Right hindlimb (tissue), 1 donor: ENCODE measurements around the gene C3orf62.
A peak's percentile ranks its signal among the peaks of the same experiment; 100 is the strongest.
"Not testable (repeated sequence)": the region's sequence is repeated elsewhere in the genome, so short reads cannot be mapped to it uniquely, and the experiment has no call there.

ENCODE experiments used
- DNase-seq: peaks from one replicate; pipeline ENCODE4 v3.0.0-alpha.2; 2018

C3orf62 gene

DNA sequence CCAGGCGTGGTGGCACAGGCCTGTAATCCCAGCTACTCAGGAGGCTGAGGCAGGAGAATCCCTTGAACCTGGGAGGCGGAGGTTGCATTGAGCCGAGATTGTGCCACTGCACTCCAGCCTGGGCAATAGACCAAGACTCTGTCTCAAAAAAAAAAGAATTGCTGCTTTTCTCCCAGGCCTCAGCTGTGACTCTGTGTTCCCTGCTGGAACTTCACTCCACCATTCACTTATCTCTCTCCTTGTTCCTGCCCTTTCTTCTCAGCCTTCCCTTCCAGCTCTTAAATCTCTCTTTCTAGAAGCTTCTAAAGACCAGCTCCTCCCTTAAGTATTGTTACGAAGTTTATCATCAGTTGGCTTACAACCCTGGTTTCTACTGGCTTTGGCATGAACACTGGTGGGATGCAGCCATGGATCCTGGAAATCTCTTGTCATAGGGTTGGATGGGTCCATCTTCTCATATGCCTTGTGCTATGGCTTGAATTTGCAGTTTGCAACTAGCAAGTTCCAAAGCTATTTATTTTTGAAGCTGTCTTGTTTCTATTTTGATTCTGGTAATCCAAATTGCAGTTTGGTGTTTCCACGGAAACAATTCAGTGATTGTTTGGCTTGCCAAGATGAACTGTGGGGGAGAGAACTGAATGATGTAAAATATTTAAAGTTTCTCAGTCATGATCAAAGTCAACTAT, 10.5 kb downstream of the C3orf62 start:
- DNase-seq: peak; percentile 47

DNA sequence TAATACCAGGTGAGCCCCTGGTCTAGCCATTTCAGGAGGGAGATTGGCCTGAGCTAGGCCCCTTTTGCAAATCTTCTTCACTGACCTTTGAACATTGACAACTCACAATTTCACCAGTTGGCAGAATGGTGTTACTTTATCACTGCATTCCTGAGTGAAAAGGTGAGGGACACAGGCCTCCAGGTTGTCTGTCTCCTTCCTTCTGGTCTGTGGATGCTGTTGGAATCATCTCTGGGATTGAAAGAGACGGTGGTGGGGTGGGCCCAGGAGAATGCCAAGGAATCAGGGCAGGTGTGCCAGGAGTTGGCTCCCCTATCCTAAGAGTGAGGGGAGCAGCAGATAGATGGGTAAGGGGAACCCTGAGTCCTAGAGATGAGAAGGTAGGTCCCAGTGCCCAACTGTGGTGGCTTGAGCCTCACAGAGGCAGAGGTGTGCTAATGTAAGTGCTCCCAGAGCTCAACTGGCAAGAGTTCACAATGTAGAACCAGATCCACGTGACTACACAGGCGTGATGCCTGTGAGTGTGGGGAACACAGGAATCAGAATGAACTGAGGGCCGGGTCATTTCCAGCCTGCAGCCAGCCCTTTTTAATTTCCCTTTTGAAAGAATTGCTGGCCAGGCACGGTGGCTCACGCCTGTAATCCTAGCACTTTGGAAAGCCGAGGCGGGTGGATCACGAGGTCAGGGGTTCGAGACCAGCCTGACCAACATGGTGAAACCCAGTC, 11.2 kb downstream of the C3orf62 start:
- no peak for DNase-seq

DNA sequence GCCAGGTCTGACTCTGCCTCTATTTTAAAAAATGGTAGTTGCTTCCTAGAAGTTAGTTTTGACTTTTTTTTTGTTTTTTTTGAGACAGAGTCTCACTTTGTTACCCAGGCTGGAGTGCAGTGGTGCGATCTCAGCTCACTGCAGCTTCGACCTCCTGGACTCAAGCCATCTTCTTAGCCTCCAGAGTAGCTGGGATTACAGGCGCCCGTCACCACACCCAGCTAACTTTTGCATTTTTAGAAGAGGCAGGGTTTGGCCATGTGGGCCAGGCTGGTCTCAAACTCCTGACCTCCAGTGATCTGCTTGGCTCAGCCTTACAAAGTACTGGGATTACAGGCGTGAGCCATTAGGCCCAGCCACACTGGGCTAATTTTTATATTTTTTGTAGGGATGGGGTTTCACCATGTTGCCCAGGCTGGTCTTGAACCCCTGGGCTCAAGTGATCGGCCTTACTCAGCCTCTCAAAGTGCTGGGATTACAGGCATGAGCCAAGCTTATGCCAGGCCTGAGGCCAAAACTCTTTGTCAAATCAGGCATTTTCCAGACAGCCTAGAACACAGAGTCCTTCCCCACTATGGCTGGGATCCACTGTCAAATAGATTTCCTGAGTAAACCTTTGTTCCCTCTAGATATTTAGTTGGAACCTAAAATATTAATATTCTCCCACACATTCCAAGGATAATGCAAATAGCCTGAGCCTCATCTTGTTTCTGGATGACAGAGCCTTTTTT, 13.7 kb downstream of the C3orf62 start:
- no peak for DNase-seq

DNA sequence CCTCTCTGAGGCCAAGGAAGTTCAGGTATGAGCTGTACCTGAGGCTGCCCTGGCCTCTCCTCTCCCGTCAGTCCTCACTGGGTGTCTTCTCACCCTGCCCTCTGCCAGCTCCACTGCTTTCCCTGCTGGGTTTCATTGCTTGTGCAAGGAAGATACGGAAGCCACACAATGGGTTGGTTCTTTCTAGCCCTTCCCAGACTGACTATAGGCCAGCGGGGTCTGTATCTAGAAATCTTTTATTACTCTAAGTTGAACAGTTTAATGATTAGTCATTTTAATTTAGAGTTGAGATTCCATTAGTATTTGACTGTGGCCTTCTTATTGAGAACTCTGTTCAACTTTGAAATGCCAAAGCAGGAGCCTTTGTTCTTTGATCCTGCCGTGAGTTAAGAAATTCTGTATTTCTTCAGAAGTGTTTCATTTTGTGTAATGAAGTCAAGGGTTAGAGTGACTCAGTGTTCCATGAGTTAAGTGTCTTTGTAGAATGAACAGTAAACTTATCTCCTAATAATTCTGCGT, 16.2 kb downstream of the C3orf62 start:
- DNase-seq: no peak

DNA sequence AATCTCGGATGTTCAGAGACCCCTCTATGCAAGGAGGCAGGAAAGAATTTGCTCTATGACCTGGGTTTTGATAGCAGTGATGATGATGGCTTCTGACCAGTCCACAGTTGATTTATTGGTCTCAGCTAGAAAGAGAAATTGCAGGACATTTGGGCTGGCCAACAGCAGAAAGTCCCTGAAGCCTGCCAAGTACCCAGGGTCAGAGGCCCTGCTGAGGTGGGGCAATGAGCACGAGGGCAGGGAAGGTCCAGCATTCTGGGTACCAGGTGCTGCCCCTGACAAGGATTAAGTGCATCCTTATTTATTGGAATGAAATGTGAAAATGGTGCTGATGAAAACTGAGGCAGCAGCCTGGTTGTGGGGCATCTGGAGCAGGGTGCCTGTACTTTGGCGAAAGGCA, 19.8 kb downstream of the C3orf62 start:
- DNase-seq: no peak

DNA sequence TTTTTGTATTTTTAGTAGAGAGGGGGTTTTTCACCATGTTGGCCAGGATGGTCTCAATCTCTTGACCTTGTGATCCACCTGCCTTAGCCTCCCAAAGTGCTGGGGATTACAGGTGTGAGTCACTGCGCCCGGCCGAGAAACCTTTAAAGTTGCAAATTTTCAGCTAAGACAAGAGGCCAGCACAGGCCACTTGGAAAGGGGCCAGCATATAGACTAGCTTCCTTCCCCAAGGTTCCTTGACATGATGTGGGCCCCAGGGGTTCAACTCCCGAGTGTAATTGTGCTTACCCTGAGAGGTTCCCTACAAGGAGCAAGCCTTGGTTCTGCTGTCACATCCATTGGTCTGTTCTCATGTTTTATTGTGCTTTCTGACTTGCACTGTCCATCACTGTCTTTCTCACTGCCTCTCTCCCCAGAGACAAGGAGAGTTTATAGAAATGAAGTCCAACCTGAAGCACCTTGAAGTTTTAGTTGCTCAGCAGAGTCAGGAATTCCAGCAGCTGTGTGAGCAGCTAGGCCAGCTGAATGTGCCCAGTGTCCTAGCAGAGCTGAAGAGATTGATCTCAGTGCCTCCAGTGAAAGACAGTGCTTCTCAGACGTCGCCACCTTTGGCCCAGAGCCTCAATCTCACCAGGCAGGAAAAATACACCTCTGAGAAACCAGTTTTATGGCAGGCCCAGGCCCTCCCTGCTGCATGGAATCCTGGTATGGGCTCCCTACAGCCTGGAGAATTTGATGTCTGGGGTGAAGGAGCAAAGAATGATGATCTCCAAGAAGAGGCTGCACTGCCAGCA, 21.1 kb downstream of the C3orf62 start:
- DNase-seq: no peak

DNA sequence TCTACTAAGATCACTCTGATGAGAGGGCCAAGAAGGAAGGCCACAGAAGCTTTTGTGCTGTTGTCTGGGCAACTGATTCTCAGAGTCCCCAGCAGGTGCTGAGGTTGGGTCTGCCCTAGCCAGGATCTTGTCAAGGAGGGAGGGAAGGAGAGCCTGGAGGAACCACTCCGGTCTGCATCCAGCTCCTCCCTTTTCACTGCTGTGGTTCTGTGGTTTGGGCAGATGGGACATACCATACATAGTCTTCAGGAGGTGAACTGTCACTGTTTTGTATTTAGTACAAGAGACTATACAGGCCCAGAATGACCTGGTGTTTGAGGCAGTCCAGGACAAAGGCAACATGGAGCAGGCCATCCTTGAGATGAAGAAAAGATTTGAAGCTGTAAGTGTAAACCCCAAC, 21.9 kb downstream of the C3orf62 start:
- DNase-seq: no peak

DNA sequence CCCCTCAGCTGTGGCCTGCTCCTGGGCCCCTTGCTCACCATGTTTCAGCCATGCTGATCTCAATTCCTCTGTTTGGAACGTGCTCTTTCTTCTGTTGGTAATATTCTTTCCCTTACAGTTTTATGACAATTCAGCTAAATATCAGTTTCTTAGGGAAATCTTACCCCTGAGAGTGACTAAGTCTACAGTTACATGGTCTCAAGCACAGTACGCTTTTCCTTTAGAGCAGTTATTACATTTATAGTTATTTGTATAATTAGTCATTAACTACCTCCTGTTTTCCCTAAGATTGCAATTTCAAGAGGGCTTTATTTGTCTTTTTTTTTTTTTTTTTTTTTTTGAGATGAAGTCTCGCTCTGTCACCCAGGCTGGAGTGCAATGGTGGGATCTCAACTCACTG, 23.5 kb downstream of the C3orf62 start:
- no peak for DNase-seq

DNA sequence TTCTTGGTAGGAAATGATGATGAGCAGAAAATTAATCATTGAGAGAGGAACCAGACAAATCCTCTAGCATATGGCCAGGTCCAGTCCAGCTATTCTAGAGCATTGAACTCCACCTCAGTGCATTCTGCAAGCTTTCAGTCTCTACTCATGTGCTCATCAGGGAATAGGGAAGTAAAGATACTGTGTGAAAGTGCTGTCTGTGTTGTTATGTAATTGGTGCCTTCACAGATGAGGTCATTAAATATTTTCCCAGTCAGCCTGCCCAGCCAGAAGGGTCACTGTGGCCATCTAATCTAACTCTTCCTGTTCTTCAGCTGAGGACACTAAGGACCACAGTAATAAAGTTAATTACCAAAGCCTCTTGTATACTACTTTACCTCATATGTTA, 28.2 kb downstream of the C3orf62 start:
- DNase-seq: no peak

DNA sequence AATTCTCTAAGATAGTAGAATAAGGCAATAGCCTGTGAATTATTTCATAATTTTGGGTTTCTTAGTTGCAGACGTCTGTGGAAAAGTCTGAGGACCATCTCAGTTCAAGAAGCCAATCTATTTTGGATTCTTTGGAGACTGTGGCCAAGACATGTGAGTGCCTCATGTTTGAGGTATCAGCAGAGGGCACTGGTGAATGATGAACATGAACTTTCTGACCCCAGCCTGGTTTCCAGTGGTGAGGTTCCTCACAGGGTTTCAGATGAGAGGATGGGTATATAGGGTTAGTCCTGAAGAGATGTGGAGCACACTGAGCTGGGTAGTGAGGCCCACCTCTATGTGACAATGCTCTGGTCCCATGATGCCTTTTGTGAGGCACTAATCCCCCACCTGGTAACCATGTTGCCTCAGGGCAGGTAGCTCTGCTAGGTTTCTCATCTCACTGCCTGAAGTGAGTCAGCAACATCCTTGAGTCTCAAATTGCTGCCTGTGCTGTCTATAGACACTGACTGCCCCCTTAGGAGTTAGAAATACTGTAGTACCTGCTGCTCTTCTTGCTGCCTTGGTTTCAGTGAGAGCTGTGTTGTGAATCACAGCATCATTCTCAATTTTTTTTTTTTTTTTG, 32.3 kb downstream of the C3orf62 start:
- no peak for DNase-seq

DNA sequence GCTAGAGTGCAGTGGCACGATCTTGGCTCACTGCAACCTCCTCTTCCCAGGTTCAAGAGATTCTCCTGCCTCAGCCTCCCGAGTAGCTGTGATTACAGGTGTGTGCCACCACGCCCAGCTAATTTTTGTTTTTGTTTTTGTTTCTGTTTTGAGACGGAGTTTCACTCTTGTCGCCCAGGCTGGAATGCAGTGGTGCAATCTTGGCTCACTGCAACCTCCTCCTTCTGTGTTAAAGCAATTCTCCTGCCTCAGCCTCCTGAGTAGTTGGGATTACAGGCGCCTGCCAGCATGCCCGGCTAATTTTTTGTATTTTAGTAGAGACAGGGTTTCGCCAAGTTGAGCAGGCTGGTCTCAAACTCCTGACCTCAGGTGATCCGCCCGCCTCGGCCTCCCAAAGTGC, 36.9 kb downstream of the C3orf62 start:
- DNase-seq: not testable (repeated sequence)

DNA sequence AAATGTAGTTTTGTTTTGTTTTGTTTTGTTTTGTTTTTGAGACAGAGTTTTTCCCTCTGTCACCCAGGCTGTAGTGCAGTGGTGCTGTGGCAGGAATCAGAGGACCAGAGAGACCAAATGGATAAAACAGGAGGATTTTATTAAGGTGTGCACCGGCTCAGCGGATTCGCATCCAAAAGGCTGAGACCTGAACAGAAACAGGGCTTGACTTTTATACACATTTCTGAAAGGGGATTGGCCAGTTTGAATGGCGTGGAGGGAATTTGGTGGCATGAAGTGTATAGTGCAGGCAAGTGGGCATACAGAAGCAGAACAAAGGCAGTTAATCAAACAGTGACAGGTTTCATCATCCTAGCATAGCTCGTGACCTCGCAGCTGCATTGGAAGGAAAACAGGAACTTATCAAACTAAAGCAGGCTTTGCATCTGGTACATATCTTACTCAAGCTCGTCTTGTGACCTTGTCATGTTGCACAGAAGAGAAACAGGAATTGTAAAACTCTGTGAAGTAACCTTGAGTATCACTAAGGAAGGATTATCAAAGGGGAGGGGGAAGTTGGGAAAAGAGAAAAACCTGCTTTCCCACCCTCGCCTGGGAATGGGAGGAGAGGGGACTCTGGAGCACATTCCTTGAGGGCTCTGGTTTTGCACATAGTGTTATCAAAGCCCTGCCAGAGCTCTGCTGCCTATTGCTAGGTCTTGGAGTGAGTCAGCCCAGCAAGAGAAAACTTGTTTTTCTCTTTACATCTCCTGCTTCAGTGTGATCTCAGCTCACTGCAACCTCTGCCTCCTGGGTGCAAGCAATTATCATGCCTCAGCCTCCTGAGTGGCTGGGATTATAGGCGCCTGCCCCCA, 38.5 kb downstream of the C3orf62 start:
- no peak for DNase-seq

DNA sequence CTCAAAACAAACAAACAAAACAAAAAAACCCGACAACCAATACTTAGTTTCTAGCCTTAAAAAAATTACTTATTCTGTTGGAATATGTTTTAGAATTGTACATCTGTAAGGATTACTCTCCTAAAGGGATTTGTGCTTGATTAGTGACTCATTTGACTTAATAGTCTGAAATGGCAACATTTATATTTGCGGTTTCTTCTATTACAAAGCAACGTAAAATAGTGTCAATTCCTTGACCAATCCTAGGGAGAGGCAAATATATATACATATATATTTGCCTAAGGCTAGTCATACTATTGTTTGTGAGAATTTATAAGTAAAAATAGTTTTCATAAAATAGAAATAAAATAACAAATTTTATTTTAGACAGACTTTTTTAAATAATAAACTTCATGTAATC, 39.7 kb downstream of the C3orf62 start:
- no peak for DNase-seq

DNA sequence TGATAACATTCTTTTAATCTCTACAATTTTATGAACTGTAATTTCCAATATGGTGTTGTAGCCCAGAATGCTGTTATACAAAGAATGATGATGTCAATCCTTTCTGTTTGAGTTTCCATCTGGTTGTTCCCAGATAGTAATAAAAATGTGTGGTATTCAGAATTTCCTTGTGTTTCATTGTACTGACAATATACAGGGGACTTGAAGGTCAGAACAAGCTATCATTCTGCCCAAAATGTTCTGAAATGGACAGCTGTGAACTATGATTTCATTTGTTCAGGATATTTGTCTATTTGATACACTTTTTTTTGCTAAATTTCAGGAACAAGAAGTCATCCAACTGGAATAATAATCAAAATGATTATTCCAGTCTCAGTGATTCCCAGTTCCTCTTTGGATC, 40.8 kb downstream of the C3orf62 start:
- no peak for DNase-seq

DNA sequence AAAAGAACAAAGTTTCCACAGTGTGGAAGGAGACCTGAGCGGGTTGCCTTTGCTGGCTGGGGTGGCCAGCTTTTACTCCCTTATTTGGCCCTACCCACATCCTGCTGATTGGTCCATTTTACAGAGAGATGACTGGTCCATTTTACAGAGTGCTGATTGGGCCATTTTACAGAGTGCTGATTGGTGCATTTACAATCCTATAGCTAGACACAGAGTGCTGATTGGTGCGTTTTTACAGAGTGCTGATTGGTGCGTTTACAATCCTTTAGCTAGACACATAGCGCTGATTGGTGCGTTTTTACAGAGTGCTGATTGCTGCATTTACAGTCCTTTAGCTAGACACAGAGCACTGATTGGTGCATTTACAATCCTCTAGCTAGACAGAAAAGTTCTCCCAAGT, 48.2 kb downstream of the C3orf62 start:
- DNase-seq: not testable (repeated sequence)

DNA sequence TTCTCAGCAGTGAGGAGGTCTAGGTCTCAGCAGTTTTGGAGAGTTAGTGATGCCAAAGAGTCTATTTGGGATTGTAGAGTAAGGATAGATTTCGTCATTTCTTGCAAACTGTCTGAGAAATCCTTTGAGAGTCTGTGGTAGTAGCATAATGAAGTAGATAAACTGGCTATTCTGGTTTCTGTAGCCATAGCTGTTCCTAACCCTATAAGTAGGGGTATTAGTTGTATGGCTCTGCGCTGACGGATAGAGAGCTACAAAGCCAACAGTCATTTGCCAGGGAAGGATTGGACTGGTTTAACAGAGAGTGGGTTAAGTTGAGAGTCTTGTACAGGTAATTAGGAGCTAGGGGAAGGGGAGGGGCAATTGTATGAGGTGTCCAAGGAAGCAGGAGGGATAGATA, 55.0 kb downstream of the C3orf62 start:
- DNase-seq: no peak

DNA sequence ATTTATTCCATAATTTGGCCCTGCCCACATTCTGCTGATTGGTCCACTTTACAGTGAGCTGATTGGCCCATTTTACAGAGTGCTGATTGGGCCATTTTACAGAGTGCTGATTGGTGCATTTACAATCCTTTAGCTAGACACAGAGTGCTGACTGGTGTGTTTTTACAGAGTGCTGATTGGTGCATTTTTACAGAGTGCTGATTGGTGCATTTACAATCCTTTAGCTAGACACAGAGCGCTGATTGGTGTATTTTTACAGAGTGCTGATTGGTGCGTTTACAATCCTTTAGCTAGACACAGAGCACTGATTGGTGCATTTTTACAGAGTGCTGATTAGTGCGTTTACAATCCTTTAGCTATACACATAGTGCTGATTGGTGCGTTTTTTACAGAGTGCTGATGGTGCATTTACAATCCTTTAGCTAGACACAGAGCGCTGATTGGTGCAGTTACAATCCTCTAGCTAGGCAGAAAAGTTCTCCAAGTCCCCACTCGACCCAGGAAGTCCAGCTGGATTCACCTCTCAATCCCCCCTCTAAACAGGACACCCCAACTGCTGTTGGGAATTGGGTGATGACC, 56.0 kb downstream of the C3orf62 start:
- DNase-seq: not testable (repeated sequence)

DNA sequence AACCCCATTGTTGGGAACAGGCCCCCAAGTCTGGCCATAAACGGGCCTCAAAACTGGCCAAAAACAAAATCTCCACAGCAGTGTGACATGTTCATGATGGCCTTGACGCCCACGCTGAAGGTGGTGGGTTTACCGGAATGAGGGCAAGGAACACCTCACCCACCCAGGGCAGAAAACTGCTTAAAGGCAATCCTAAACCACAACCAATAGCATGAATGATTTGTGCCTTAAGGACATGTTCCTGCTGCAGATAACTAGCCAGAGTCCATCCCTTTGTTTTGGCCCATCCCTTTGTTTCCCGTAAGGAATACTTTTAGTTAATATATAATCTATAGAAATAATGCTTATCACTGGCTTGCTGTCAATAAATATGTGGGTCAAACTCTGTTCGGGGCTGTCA, 57.9 kb downstream of the C3orf62 start:
- no peak for DNase-seq
